Inflammatory macrophage treated with lipopolysaccharide for 4 hours (primary cell): ENCODE results near the gene CDC42EP2.
"Not testable (repeated sequence)": the region's sequence is repeated elsewhere in the genome, so short reads cannot be mapped to it uniquely, and the experiment has no call there.

Source experiments
- DNase-seq: peaks from one replicate; pipeline ENCODE4 v3.0.0-alpha.2; 2020

Gene CDC42EP2

DNA sequence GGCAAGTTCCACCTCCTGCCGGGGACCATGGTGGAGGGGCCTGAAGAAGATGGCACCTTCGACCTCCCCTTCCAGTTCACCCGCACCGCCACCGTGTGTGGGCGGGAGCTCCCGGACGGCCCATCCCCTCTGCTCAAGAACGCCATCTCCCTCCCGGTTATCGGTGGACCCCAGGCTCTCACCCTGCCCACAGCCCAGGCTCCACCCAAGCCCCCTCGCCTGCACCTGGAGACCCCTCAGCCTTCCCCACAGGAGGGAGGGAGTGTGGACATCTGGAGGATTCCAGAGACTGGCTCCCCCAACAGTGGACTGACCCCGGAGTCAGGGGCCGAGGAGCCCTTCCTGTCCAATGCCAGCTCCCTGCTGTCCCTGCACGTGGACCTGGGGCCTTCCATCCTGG lies 6.4 kb downstream of the CDC42EP2 start:
- no peak for DNase-seq

- no peak for DNase-seq
Measured at GRCh38 chr11:65321828-65322485, 7.3 kb downstream of the CDC42EP2 start.

DNA sequence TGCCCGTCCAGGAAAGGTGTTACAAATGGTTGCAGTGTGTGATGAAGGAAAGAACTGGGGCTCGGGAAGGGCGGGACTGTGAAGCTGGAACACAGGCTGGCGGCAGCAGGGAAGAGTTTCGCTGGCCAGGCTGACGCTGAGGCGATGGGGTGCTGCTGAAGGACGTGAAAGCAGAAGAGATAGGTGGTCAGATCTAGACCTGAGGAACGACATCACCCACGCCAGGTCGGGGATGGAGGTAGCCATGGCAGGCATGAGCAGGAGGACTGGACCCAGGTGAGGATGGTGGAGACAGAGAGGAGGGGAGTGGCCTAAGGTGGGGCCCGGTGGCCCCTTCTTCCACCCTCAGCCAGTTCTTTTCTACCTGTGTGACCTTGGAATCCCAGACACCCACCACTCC lies 9.1 kb downstream of the CDC42EP2 start:
- no peak for DNase-seq

GRCh38 chr11:65325435-65325834 lies 10.8 kb downstream of the CDC42EP2 start:
- no peak for DNase-seq

- no peak for DNase-seq
Measured at GRCh38 chr11:65327021-65327420, 12.4 kb downstream of the CDC42EP2 start.

DNA sequence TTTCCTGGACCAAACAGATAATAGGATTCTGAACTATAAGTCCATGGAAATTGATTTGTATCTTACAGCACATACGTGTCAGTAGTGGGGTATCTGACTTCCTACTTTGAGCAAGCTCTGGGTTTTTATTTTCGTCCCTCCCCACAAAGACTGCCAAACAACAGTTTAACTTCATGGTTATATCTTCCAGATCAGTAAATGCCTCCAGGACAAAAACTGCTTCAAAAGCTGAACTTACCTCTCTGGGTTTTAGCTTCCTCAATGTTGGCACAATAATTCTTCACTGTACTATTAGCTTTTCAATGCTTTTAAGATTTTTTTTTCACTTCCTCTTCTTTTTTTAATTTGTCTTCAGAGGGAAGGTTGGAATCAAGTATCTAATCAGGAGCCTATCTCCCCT lies 14.8 kb downstream of the CDC42EP2 start:
- DNase-seq: no peak

DNA sequence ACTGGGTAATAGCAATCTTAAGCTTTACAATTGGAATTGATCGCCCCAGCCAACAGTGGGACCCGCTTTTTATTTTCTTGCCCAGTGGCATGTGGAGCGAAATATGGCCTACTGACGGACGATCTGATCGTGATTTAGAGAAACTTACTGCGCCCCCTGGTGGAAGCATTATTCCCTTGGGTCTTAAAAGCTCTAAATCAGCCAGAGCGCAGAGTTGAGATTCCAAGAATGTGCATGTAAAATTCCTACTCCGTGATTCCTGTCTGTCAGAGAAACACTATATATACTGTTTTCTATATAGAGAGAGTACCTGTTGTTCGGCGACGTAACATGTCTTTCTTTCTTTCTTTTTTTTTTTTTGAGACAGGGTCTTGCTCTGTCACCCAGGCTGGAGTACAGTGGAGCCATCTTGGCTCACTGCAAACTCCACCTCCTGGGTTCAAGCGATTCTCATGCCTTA lies 15.3 kb downstream of the CDC42EP2 start:
- DNase-seq: peak; percentile 92

DNA sequence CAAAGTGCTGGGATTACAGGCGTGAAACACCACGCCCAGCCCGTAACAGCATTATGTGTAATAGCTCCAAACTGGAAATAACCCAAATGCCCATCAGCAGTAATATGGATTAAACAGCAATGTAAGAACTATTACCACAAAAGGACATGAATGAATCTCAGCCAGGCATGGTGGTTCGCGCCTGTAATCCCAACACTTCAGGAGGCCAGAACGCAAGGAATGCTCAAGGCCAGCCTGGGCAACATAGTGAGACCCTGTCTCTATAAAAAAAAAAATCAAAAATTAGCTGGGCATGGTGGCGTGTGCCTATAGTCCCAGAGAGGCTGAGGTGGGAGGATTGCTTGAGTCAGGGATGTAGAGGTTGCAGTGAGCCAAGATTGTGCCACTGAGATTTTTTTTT lies 15.9 kb downstream of the CDC42EP2 start:
- DNase-seq: no peak

DNA sequence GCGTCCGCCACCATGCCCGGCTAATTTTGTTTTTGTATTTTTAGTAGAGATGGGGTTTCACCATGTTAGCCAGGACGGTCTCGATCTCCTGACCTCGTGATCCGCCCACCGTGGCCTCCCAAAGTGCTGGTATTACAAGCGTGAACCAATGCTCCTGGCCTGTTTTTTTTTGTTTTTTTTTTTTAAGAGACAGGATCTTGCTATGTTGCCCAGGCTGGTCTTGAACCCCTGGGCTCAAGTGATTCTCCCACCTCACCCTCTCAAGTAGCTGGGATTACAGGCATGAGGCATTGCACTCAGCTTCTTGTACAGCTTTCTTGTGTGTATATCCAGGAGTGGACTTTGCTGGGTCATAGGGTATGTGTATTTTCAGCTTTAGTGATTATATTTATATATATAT lies 17.9 kb downstream of the CDC42EP2 start:
- not testable (repeated sequence) for DNase-seq

DNA sequence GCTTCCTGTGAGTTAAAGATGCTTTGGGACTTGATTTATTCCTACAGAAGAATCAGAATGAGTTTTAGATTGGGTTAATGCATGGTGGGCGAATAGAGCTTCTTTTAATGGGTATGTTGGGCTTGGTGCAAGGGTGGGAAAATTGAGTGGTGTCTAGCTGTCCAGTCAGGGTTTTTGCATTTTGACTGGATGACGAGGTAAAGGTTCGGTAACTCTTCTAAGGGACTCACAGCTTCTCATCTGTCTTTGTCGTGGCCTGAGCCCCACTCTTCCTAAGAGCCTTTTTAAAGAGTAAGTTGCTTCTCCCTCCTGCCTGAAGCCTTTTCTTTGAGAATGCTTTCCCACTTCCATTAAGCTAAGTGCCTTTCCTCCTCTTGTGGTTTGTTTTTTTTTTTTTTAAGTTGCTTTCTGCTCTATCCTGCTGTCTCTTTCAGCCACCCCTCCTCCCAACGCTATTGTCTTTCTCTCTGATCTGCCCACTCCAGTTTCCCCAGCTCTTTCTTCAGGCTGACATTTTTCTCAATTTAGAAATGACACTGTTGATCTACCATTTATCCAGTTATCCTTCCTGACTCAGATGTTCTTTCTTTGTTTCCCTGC lies 20.1 kb downstream of the CDC42EP2 start:
- DNase-seq: no peak

GRCh38 chr11:65338676-65339075 lies 24.0 kb downstream of the CDC42EP2 start:
- DNase-seq: no peak

- no peak for DNase-seq
Measured at GRCh38 chr11:65340226-65340625, 25.6 kb downstream of the CDC42EP2 start.

DNA sequence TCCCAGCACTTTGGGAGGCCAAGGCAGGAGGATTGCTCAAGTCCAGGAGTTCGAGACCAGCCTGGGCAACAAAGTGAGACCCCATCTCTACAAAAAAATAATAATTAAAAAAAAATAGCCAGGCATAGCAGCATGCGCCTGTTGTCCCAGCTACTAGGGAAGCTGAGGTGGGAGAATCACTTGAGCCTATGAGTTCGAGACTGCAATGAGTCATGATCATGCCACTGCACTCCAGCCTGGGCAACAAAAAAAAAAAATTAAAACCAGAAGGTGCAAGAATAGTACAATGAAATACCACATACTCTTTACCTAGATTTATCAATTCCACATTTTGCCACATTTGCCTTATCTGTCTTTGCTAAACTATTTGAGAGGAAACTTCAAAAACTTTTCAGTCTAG lies 27.2 kb downstream of the CDC42EP2 start:
- DNase-seq: peak; percentile 52

DNA sequence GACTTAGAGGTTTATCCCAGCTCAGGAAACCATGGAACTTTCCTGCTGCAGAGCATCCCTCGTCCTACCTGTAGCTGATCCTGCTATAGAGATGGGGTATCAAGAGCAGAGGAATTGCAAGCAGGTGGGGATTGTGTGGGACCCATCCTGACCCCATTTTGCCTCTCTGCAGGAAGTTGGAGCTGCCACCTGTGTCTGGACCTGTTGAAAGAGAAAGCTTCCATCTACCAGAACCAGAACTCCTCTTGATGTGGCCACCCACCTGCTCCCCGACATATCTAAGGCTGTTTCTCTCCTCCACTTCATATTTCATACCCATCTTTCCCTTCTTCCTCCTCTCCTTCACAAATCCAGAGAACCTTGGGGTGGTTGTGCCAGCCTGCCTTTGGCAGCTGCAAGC lies 36.8 kb downstream of the CDC42EP2 start:
- no peak for DNase-seq

- peak; percentile 53 for DNase-seq
Measured at GRCh38 chr11:65352783-65353182, 38.1 kb downstream of the CDC42EP2 start.

DNA sequence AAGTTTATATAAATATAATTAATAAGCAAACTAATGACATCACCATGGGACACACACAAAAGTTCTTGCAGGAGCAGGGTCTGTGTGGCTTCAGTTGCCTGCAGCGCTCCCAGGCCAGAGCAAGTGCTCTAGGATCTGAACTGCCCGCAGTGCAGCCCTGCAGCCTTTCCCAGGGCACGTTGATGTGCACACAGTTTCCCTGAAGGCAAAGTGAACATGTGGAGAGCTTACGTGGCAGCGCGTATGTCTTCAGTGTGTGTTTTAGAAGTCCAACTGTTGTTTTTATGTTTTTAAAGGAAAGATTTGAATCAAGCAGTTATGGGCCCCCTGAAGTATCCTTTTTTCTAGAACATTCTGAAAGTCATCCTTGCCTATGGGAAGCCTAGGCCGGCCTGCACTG lies 38.7 kb downstream of the CDC42EP2 start:
- no peak for DNase-seq

DNA sequence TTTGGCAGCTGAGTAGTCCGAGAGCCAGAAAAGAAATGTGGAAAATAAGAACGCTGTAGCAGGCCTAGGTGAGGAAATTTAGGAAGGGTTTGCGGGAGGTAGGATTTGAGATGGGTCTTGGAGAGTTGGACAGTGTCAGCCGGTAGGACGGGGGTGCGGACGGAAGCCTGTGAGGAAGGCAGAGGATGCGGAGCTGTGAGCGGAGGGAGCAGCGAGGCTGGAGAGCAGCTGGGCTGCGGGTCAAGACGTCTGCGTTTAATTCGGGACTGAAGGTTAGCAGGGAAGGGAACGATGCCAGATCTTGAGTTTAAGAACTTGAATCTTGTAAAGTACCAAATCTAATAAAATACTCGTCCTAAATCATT lies 39.2 kb downstream of the CDC42EP2 start:
- DNase-seq: no peak

DNA sequence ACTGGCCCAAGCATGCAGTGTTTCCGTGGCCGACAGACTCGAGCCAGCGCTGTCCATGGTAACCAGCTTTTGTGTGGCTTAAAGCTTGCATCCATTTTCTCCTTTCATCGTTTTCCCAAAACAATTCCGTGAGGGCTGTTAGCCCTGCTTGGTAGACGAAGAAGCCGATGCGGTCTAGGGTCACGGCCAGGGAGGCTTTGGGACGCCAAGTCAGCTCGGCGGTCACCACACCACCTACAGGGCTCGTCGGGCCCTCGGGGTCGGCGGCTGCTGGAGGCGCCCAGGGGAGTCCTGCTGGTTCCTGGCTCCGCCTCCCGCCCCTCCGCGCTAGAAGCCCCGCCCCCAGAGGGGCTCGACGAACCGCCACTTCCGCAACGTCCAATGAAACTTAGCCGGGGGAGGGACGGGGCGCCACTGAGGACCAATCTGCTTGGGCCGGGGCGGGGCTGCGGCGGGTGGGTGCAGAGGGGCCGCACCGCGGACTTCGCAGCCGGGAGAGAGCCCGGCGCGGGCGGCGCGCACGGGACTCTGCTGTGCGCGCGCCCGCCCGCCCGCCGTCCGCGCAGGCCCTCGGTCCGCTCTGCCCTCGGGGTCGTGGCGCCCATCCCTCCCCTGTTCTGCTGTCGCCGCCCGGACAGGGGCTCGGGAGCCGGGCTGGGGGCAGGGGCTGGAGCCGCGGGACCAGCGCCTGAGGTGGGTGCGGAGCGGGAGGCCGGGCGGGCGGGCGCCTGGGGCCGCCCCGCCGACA lies 39.8 kb downstream of the CDC42EP2 start, which contains the start of gene TIGD3:
Gene TIGD3 (plus strand): TSS at position 487 of the 748 bp plus-strand sequence. CDS start 1,058 bp downstream, outside the sequence.
- peak; percentile 92 for DNase-seq

DNA sequence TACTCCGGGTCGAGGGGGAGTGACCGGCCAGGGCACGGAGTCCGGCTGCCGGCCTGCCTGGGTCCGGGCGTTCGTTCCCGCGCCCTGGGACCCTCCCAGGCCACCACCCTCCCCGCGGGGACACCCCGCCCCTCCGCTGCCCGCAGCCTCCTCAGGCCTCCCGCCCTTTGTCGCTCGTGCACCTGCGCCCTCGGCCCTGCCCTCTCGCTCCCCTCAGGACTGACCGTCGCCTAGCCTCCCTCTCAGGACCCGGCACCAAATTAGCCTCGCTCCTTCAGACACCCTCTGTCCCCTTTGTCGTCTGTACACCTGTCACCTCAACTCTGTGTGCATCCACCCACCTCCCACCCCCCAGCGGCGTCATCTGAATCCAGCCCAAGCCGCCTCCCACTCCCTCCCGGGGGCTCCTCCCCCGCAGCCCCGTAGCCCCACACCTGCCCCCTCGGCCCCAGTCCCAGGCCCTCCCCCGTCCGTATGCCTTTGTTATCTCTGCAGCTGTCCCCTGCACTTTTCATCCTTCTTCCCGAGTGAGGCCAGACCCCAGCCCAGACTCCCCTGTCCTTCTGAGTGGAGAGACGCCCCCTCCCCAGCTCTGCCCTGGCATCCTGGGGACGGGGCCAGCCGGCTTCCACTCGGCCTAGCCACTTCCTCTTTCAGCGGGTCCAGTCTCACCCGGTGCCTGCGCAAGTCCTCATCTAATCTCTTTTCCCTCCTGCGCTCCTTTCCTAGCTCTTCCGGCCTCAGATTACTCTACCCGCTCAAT lies 40.5 kb downstream of the CDC42EP2 start:
- DNase-seq: peak; percentile 40

DNA sequence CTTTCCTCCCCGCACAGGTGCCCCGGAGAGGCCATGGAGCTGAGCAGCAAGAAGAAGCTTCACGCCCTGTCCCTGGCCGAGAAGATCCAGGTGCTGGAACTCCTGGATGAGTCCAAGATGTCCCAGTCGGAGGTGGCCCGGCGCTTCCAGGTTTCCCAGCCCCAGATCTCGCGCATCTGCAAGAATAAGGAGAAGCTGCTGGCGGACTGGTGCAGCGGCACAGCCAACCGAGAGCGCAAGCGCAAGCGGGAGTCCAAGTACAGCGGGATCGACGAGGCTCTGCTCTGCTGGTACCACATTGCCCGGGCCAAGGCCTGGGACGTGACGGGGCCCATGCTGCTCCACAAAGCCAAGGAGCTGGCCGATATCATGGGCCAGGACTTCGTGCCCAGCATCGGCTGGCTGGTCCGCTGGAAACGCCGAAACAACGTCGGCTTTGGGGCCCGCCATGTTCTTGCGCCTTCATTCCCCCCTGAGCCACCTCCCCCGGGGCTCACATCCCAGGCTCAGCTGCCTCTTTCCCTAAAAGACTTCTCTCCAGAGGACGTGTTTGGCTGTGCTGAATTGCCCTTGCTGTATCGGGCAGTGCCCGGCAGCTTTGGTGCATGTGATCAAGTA lies 41.2 kb downstream of the CDC42EP2 start:
- DNase-seq: no peak

DNA sequence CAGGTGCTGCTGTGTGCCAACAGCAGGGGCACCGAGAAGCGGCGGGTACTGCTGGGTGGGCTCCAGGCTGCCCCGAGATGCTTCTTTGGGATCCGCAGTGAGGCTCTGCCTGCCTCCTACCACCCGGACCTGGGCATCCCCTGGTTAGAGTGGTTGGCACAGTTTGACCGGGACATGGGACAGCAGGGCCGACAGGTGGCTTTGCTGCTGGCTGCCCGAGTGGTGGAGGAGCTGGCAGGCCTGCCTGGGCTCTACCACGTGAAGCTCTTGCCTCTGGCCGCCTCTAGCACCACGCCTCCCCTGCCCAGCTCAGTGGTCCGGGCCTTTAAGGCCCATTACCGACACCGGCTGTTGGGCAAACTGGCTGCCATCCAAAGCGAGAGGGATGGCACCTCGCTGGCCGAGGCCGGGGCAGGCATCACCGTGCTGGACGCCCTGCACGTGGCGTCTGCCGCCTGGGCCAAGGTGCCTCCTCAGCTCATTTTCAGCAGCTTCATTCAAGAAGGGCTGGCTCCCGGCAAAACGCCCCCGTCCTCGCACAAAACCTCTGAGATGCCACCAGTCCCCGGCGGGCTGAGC lies 41.8 kb downstream of the CDC42EP2 start:
- no peak for DNase-seq

GRCh38 chr11:65357856-65358356 lies 43.2 kb downstream of the CDC42EP2 start:
- DNase-seq: no peak
